Cerebellar cortex (tissue), 1 donor: ENCODE results near the gene OTOGL.
"Not testable (repeated sequence)": the region's sequence is repeated elsewhere in the genome, so short reads cannot be mapped to it uniquely, and the experiment has no call there.

Experiments used
- DNase-seq: peaks from one replicate; pipeline ENCODE4 v3.0.0-alpha.2; 2015; ENCODE audit warnings: low spot score

OTOGL gene

GRCh38 chr12:80226576-80226975 is 127.2 kb downstream of the OTOGL start:
- no peak for DNase-seq

- DNase-seq, result not testable (repeated sequence)
Measured at GRCh38 chr12:80227904-80228303, 128.6 kb downstream of the OTOGL start.

- peak; percentile 66 for DNase-seq
Measured at GRCh38 chr12:80230068-80230467, 130.7 kb downstream of the OTOGL start.

- DNase-seq, result no peak
Measured at GRCh38 chr12:80232837-80233236, 133.5 kb downstream of the OTOGL start.

GRCh38 chr12:80233926-80234325 is 134.6 kb downstream of the OTOGL start:
- DNase-seq, result no peak

GRCh38 chr12:80234667-80235066 is 135.3 kb downstream of the OTOGL start:
- DNase-seq, result no peak

- no peak for DNase-seq
Measured at GRCh38 chr12:80235944-80236343, 136.6 kb downstream of the OTOGL start.

- no peak for DNase-seq
Measured at GRCh38 chr12:80239867-80240266, 140.5 kb downstream of the OTOGL start.

GRCh38 chr12:80241576-80242273 is 142.4 kb downstream of the OTOGL start:
- DNase-seq, result no peak

- DNase-seq, result no peak
Measured at GRCh38 chr12:80242321-80242720, 143.0 kb downstream of the OTOGL start.

GRCh38 chr12:80249581-80249980 is 150.2 kb downstream of the OTOGL start:
- DNase-seq, result not testable (repeated sequence)

- no peak for DNase-seq
Measured at GRCh38 chr12:80257920-80258319, 158.6 kb downstream of the OTOGL start.

- DNase-seq, result no peak
Measured at GRCh38 chr12:80260269-80260668, 160.9 kb downstream of the OTOGL start.

GRCh38 chr12:80261403-80261802 is 162.1 kb downstream of the OTOGL start:
- DNase-seq, result no peak

GRCh38 chr12:80262346-80262745 is 163.0 kb downstream of the OTOGL start:
- no peak for DNase-seq

- DNase-seq, result no peak
Measured at GRCh38 chr12:80262771-80263170, 163.4 kb downstream of the OTOGL start.

GRCh38 chr12:80264386-80264785 is 165.0 kb downstream of the OTOGL start:
- no peak for DNase-seq

GRCh38 chr12:80264891-80265290 is 165.6 kb downstream of the OTOGL start:
- no peak for DNase-seq

- no peak for DNase-seq
Measured at GRCh38 chr12:80268924-80269749, 169.8 kb downstream of the OTOGL start.

GRCh38 chr12:80269803-80270552 is 170.6 kb downstream of the OTOGL start:
- DNase-seq, result peak; percentile 57

GRCh38 chr12:80271780-80272179 is 172.4 kb downstream of the OTOGL start:
- no peak for DNase-seq

- no peak for DNase-seq
Measured at GRCh38 chr12:80272387-80272915, 173.1 kb downstream of the OTOGL start.
